HG03045 (cell line): ENCODE results near the gene STX18.

Experiments used
- ATAC-seq: cut with Tn5 transposase; IDR thresholded peaks from one replicate; pipeline ENCODE4 v1.9.1; 2021; ENCODE audit warnings: mild to moderate bottlenecking, moderate library complexity; ENCODE audit not compliant: unreplicated experiment

Gene STX18

DNA sequence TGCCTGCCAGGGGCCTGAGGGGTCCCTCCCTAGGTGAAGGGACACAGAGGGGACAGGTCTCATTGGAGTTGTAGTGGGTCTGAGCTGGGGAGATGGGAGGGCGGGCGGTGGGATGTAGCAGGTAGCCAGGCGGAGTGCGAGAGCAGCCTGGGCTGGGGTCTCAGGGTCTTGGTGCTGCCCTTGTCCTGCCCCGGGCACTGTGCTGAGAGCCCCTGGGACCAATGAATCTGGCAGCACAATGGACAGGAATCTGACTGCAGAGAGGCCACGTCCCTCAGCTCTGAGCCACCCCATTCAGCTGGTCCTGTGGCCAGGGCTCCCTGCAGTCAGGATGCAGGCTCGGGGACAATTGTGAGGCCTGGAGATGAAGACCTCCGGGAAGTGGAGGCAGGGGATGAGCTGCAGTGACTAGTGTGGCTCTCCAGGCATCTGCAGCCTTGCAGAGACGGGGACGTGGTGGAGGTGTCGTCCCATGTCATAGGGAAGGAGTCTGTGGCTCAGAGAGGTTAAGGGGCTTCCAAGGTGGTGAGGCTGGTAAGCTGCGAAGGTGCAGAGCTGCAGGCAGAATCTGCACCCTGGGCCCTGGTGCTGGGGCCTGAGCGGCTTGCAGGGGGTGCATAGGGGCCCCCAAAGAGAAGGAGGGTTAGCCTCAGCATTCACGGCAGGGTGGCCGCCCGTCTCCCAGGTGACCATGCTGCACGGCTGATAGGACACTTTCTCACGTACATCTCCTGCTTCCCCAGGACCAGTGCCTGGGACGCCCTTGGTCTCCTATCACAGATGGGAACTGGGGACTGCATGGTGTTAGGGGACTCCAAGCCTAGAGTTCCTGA, 134.3 kb downstream of the STX18 start:
- no peak for ATAC-seq

DNA sequence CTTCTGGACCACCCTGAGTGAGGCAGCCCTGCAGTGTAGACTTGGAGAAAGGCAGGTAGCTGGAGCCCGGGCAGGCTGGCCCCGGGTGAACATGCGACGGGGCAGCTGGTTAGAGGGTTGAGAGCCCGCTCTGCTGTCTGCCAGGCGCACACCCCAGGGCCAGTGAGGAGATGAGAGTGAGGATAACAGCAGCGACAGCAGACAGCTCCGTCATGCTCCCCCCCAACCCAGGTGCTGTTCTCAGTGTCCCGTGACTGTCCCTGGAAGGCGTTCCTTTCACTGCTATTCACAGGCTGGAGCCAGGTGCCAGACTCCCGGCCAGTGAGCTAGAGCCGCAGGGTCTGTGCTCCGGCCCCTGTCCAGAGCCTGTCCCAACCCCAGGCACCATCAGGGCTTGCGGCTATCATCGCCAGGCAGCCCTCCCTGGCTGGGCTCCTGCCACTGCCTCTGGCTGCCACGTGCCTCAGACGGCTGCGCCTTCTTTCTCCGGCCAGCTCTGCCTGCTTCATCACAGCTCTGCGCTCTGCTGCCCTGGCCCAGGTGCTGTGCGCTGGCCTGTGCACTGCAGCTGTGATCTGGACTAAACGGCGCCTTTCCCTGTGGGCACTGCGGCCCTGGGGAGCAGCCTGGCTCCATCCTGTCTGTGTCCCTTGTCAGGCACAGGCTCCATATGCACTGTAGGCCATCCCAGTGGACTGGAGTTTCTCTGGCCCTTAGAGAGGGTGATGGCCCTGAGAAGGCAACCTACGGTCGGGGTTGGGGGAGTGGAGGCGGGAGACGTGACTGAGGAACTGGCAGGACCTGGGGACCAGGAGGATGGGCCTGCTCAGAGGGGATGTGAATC, 135.2 kb downstream of the STX18 start:
- no peak for ATAC-seq

- ATAC-seq, result no peak
Measured at GRCh38 chr4:4405358-4405962, 136.4 kb downstream of the STX18 start.

DNA sequence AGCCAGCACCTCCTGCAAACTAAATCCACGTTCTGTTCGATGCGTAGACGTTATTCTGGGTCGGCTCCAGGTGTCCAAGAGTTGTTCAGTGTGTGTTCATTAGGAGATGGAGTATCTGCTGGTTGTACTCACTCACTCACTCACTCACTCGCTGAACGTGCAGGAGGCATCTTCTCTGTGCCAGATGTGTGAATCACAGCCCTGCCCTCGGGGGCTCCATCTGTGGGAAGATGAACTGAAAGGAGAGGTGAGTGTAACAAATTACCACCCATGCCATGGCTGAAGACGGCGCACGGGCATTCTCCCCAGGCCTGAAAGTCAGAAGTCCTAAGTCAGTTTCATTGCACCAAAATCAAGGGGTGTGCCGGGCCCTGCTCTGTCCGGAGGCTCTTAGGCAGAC, 138.9 kb downstream of the STX18 start:
- no peak for ATAC-seq

DNA sequence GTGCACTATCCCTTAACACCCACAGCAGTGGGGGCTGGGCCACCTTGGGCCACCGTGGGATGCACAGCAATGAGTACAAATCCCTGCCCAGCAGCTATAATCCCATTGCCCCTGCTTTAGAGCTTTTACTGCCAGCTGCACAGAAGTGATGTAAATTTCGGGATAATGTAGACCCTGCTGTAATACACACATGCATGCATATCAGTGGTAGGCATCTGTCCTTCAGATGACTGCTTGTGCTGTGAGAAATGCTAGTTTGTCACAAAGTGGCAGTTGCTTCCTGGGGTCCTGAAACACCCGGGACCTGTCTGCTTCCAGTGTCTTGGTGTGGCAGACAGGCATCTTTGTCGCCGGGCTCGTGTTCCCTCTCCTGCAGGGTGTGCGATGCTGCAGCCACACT, 140.8 kb downstream of the STX18 start:
- ATAC-seq, result no peak

- no peak for ATAC-seq
Measured at GRCh38 chr4:4398430-4398829, 143.4 kb downstream of the STX18 start.

DNA sequence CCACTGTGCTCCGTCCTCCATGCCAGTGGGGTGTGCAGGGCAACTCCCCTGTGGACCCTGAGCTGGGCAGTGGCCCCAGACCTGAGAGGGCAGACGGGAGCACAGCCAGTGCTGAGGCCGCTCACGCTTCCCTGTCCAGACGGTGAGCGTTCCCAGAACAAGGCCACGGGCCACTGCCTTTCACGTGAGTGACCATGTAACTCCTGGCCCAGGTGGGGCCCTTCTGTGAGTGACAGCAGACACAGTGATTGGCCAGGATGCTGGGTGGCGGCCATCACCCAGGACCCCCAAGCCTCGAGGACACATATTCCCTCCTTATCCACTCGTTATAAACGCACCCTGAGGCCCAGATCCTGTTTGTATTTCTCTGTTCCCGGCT, 144.4 kb downstream of the STX18 start:
- no peak for ATAC-seq

DNA sequence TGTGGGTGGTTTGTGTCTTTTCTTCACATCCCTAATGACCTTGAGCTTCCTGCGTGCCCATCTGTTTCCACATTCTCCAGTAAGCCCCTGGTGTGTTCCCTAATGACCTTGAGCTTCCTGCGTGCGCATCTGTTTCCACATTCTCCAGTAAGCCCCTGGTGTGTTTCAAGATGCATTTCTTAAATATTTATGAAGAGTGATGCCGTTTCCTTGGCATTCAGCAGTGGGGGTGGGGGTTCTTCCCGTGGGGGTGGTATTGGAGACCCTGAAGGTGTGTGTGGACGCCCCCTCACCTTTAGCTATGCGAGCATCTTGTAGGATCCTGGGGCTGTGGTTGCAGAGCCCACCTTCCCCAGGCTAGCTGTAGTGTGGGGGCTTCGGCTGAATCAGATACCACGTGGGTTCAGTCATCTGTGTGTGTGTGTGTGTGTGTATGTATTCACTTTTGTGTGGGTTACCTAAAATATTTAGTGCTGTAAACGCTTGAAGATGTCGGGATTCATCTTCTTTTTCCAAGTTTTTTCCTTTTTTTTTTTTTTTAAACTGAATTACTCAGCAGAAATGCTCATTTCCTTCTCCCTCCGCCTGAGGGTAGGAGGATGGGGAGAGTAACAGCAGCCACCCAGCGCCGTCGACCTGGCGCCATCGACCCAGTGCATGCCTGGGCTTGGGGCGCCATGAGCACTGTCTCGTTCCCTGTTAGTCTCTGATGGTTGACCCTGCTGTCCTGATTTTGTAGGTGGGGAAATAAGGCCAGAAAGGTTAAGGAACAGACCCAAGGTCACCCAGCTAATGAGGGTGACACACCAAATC, 145.0 kb downstream of the STX18 start:
- ATAC-seq, result no peak

DNA sequence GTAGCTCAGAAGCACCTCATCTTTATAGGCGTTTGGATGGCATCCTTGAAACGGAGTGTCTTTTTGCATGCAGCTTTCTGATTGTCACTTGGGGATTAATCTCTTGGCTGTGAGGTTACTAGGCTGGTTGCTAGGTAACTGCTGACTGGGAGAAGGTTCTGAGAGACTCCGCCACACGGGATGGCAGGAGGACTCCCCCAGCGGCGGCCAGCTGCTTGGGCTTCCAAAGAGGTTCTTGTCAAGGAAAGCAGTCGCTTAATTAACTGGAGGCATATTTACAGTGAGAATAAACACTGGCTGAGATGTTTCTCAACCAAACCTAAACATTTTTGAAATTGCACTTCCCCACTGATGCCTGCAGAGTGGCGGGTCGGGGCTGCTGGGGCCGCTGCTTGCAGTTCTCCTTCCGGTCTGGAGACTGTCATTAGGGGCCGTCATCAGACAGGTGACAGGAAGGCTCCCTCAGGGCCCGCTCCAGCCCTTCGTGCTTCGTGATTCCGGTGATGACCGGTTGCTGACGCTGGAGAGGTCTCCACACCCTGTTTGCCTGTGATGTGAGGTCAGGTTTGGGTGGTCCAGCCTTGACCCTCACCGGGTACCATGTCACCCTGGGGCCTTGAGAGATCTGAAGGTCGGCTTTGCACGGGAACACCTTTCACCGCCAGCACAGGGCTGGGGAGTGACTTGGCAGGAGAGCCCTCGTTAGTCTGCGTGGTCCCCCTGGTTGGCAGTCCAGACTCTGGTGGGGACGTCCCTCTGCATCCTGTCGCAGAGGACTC, 145.8 kb downstream of the STX18 start:
- no peak for ATAC-seq

GRCh38 chr4:4395371-4395770, 146.5 kb downstream of the STX18 start:
- ATAC-seq, result no peak

- ATAC-seq, result no peak
Measured at GRCh38 chr4:4394644-4395043, 147.2 kb downstream of the STX18 start.

DNA sequence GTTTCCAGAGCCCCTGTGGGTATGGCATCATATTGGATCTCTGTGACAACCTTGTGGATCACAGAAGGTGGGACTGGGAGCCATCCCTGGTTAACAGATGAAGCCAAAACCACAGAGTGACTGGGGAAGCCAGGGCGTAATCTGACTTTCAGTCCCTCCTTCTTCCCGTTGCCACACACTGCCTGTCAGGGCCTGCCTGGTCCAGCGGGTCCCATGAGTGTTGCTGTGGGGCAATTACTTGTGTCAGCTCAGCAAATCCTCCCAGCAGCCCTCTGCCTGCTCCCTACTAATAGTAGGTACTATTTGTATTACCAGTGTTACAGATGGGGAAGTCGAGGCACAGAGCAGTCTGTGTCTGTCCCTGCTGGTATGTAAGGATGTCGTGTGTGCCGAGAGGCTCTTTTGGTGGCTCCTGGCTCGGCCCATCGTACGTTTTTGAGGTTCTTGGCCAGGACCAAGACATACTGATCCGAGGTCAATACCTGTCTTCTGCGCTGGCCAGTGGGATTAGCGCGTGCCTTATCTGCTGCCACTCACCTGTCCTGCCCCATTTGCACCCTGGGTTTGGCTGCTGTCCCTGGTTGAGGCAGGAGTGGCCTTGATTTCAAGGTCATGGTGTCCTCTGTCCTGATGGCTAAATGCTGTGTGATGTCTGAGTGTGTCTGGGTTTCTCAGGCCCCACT, 149.2 kb downstream of the STX18 start:
- no peak for ATAC-seq

GRCh38 chr4:4391866-4392265, 150.0 kb downstream of the STX18 start:
- no peak for ATAC-seq

- ATAC-seq, result no peak
Measured at GRCh38 chr4:4390515-4391240, 151.2 kb downstream of the STX18 start.

DNA sequence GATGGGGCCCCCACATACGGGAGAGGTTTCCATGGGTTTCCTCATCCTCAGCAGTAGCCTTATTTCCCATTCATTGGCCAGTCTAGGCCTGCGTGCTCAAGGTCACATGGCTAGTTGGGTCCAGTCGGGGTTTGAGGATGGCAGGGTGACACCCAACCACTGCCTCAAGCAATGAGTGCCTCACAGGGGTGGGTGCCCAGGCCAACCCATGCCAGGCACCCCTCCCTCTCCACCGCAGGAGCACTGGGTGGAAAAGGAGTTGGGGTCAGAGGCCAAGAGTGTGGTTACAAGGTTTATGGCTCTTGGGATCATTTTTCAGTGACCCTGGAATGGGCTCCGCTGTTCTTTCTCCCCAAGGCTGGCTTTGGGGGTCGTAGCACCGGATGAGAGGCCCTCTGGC, 151.8 kb downstream of the STX18 start:
- no peak for ATAC-seq

DNA sequence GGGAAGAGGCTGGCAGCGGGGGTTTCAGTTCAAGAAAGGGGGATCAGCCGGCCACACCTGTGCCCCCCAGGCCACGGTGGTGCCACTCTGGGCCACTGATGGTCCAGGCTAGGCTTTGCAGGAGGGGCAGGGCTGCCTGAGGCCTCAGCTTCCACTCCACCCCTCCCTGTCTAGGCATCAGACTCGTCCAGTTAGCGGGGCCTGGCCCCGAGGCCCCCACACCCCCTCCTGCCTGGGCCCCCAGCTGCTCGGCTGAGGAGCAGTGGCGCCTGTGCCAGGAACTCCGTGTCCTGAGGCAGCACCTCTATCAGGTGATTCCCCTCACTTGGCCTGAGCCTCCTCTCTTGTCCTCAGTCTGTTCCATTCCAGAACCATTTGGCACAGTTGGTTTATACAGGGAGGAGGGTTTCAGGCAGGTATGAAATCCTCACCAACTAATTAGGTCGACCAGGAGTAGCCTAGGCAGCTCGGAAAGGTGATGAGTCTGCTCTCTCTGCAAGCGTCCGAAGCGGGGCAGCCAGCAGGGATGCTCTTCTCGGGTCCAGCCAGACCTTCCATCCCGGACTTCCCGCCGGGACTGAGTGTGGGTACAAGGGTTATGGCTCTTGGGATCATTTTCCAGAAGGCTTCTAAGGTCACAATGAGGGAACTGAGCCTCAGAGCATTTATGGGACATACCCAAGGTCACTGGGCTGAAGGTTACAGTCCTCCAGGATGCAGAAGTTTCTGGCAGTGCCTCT, 152.8 kb downstream of the STX18 start:
- ATAC-seq, result no peak

DNA sequence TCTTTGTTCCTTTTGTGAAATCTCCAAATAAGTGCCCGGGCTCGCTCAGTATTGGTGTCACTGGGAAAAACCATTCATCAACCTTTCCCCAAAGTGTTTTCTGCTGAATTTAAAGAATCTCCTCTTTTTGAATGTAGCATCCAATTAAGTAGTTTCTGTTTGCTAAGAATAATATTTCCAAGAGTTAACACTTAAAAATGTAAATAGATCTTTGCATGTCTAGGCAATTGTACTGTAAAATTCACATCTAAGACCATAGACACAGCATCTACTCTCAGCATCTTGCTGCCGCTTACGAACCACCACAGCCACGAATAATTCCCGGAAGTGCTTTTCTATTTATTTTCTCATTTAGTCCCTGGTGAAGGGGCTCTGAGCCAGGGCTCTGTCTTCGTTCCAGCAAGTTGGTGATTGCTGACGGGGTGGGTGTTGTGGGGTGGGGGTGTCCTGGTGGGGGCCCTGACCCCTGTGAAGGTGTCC, 153.5 kb downstream of the STX18 start:
- no peak for ATAC-seq
